Endothelial cell of umbilical vein (primary cell): ENCODE measurements around the gene VGLL4. TPM values are rescaled to one million over a fixed set of nuclear protein-coding genes. Genes with fewer than 3 reads are reported as not detected.

ENCODE experiments used
- BruUV-seq: library from RNA; stranded (reverse); fragments of 400-500 nt; replicated peaks from 2 replicates; lab custom pipeline; 2021; lab: Mats Ljungman, UMichigan
- CTCF ChIA-PET: fragments of 300-600, 350-600 bp; sonication (Branson Sonifier 250); formaldehyde crosslinking; loops from one replicate; lab custom pipeline; 2021; ENCODE audit warnings: antibody characterized with exemption, inconsistent platforms; lab: Charles Lee
- POLR2A ChIA-PET: fragments of 300-600, 350-600 bp; sonication (Branson Sonifier 250); formaldehyde crosslinking; loops from one replicate; lab custom pipeline; 2021; ENCODE audit warnings: antibody characterized with exemption, inconsistent platforms; lab: Charles Lee
- DNase-seq: peaks from one replicate; pipeline ENCODE4 v3.0.0-alpha.2; 2011; ENCODE audit warnings: low read depth, low spot score
- FAIRE-seq: peaks from 2 replicates; lab custom pipeline; 2011; peaks lifted over from hg19 to GRCh38; lab: Jason Lieb, UNC
- H2AFZ ChIP-seq: 2 replicates; pipeline ENCODE4 v1.6.0; 2012; ENCODE audit warnings: low read depth, low read length, control low read depth, inconsistent platforms
- H3K27ac ChIP-seq: 2 replicates; pipeline ENCODE4 v1.5.1; 2011; ENCODE audit warnings: low read depth, mild to moderate bottlenecking, control low read depth, low read length, moderate library complexity; ENCODE audit not compliant: insufficient read depth
- H3K27me3 ChIP-seq, 2 experiments: 2 replicates each; pipeline versions ENCODE4 v1.6.0 to v1.6.1; 2011; ENCODE audit warnings: low read length in 2 of 2, mixed read lengths in 1 of 2; ENCODE audit not compliant: control insufficient read depth in 2 of 2, insufficient read depth in 2 of 2
- H3K36me3 ChIP-seq, 2 experiments: 2 replicates in 1 of 2; 3 replicates in 1 of 2; pipeline ENCODE4 v1.5.1; 2011; ENCODE audit warnings: low read length in 2 of 2, mild to moderate bottlenecking in 1 of 2, moderate library complexity in 1 of 2; ENCODE audit not compliant: control insufficient read depth in 2 of 2, insufficient read depth in 2 of 2; ENCODE audit errors: extremely low read depth in 1 of 2
- H3K4me1 ChIP-seq: 3 replicates; pipeline ENCODE4 v1.5.1; 2011; ENCODE audit warnings: mild to moderate bottlenecking, low read length; ENCODE audit not compliant: control insufficient read depth, insufficient read depth; ENCODE audit errors: extremely low read depth
- H3K4me2 ChIP-seq: 2 replicates; pipeline ENCODE4 v1.6.1; 2011; ENCODE audit warnings: low read length, control low read depth, mixed read lengths; ENCODE audit not compliant: insufficient read depth
- H3K4me3 ChIP-seq, 3 experiments: fragments of 200-600 bp in 1 of 3; sonication (generic), shearing (Covaris generic) in 1 of 3; replicated peaks in 1 of 3; 2 replicates each; pipeline ENCODE4 v1.5.1; 2011 to 2016; ENCODE audit warnings: control low read depth in 3 of 3, low read length in 3 of 3, mild to moderate bottlenecking in 2 of 3, inconsistent platforms in 1 of 3, low read depth in 1 of 3, moderate library complexity in 1 of 3; ENCODE audit not compliant: insufficient read depth in 1 of 3
- H3K79me2 ChIP-seq: 2 replicates; pipeline ENCODE4 v1.6.0; 2012; ENCODE audit warnings: low read length, inconsistent platforms; ENCODE audit not compliant: control insufficient read depth, insufficient read depth
- H3K9ac ChIP-seq: replicated peaks from 2 replicates; pipeline ENCODE3; 2011; ENCODE audit warnings: low read length, control low read depth; ENCODE audit not compliant: insufficient read depth; ENCODE audit errors: extremely low read depth
- H3K9me1 ChIP-seq: replicated peaks from 3 replicates; pipeline ENCODE4 v1.6.0; 2011; ENCODE audit warnings: mild to moderate bottlenecking, low read length; ENCODE audit not compliant: control insufficient read depth, insufficient read depth; ENCODE audit errors: extremely low read depth
- H3K9me3 ChIP-seq: replicated peaks from 2 replicates; pipeline ENCODE4 v1.5.1; 2012; ENCODE audit warnings: low read length, inconsistent platforms; ENCODE audit not compliant: control insufficient read depth, insufficient read depth
- H4K20me1 ChIP-seq: replicated peaks from 2 replicates; pipeline ENCODE3; 2011; ENCODE audit warnings: mild to moderate bottlenecking, low read length; ENCODE audit not compliant: control insufficient read depth, insufficient read depth; ENCODE audit errors: extremely low read depth
- CTCF ChIP-seq, 2 donors: IDR thresholded peaks; 1 replicate in 1 of 2; 2 replicates in 1 of 2; pipeline ENCODE4 v1.5.1; 2011; ENCODE audit warnings: low read length in 2 of 2, mild to moderate bottlenecking in 2 of 2, moderate library complexity in 2 of 2, control low read depth in 1 of 2, inconsistent platforms in 1 of 2, low read depth in 1 of 2; ENCODE audit not compliant: insufficient read depth in 1 of 2; ENCODE audit errors: extremely low read depth in 1 of 2
- EZH2 ChIP-seq: IDR thresholded peaks from 2 replicates; pipeline ENCODE4 v1.6.1; 2012; ENCODE audit warnings: borderline replicate concordance, low read depth, mild to moderate bottlenecking, moderate library complexity, low read length, inconsistent platforms; ENCODE audit not compliant: severe bottlenecking
- FOS ChIP-seq: IDR thresholded peaks from 2 replicates; pipeline ENCODE4 v1.6.1; 2011; ENCODE audit warnings: mild to moderate bottlenecking, low read length, moderate library complexity, borderline replicate concordance; ENCODE audit not compliant: insufficient read depth
- GATA2 ChIP-seq: IDR thresholded peaks from 2 replicates; pipeline ENCODE4 v1.7.0; 2011; ENCODE audit warnings: low read depth, mild to moderate bottlenecking, moderate library complexity, mixed read lengths, low read length; ENCODE audit not compliant: insufficient read length, insufficient read depth
- JUN ChIP-seq: IDR thresholded peaks from 2 replicates; pipeline ENCODE4 v1.6.1; 2011; ENCODE audit warnings: borderline replicate concordance, low read depth; ENCODE audit not compliant: insufficient read length, insufficient read depth
- MYC ChIP-seq: IDR thresholded peaks from one replicate; pipeline ENCODE4 v1.6.1; 2011; ENCODE audit warnings: mild to moderate bottlenecking, low read depth, low read length
- POLR2A ChIP-seq: IDR thresholded peaks from 2 replicates; pipeline ENCODE4 v1.6.1; 2012; ENCODE audit warnings: low read depth, mild to moderate bottlenecking, control low read depth, low read length
- POLR2AphosphoS5 ChIP-seq: IDR thresholded peaks from 2 replicates; pipeline ENCODE4 v1.6.1; 2012; ENCODE audit warnings: low read depth, mild to moderate bottlenecking, control low read depth, low read length, moderate library complexity; ENCODE audit not compliant: insufficient read depth
- dilution Hi-C: fragments of 300-500 bp; cut with MboI; formaldehyde crosslinking; loops from one replicate; pipeline ENCODE4 v1.15.0; 2019; ENCODE audit warnings: low sequenced_read_pairs; ENCODE audit not compliant: extremely low pct_ligation_motif_present
- intact Hi-C: fragments of 100-400 bp; cut with micrococcal nuclease; formaldehyde crosslinking; loops from one replicate; pipeline ENCODE4 v1.10.0; 2022
- polyA plus RNA-seq, 4 experiments: library from polyadenylated mRNA; depleted of rRNA in 3 of 4; stranded (reverse) in 3 of 4; unstranded in 1 of 4; fragments of >200 nt; gene quantifications; 2 replicates each; pipeline versions ENCODE4 v1.2.1 to v1.2.3, GENCODE V29; 2011 to 2012; ENCODE audit warnings: missing spikeins in 1 of 4
- total RNA-seq: library from RNA; stranded (reverse); gene quantifications from 2 replicates; pipeline ENCODE4 v1.2.3, GENCODE V29; 2021

The VGLL4 gene
- total and polyA plus RNA-seq, 2 donors (not counting 3 experiments of a cell fraction or from before 2014, with no cell fraction given): 67.0 to 78.9 TPM

- FAIRE-seq (no peak), DNase-seq (no peak)
- ChIA-PET POLR2A (interaction anchor here (0.7 kb wide), 1 partner anchor 17 kb away, joined by 4 read pairs; no protein-coding TSS in a partner anchor), CTCF (interaction anchor here (1.0 to 3.4 kb wide), 5 partner anchors 13 to 175 kb away, joined by 3 to 19 read pairs (median 4); no protein-coding TSS in a partner anchor)
- Histone ChIP-seq H3K27ac (no peak overlapping the region), H3K4me3 (no peak overlapping the region), H4K20me1 (peaks cover under 1% of the 10 kb centered on the region), H3K27me3 (no peaks in the 10 kb centered on the region), H3K9me3 (no peaks in the 10 kb centered on the region), H3K79me2 (peaks cover 38% of the 10 kb centered on the region), H3K36me3 (peaks cover 2 to 25% of the 10 kb centered on the region in 2 experiments), H3K4me1 (peaks cover 38% of the 10 kb centered on the region), H3K9me1 (no peaks in the 10 kb centered on the region), H3K4me2 (no peak overlapping the region), H2AFZ (no peak overlapping the region), H3K9ac (no peak overlapping the region)
- intact Hi-C loops (no loop called here), dilution Hi-C loops (no loop called here)
- no TSS peak for BruUV-seq
- no peak for TF ChIP-seq POLR2AphosphoS5
- no peak for TF ChIP-seq EZH2
- no peak for TF ChIP-seq POLR2A
- TF ChIP-seq GATA2: no peak
- TF ChIP-seq JUN: no peak
- TF ChIP-seq CTCF (IDR thresholded peaks at IDR 0.05; ENCODE audit: extremely low read depth in 1 of 2, insufficient read depth in 1 of 2, low read depth in 1 of 2, low read length in 2 of 2): no peak
- no peak for TF ChIP-seq FOS
- TF ChIP-seq MYC: no peak
These were observed 88.4 kb downstream of the VGLL4 start for GRCh38 chr3:11555211-11555782.
